CMK (cell line): ENCODE results near the gene ARHGAP31.
A peak's percentile ranks its signal among the peaks of the same experiment; 100 is the strongest.

Source experiments
- DNase-seq: peaks from one replicate; pipeline ENCODE4 v3.0.0-alpha.2; 2010; ENCODE audit warnings: low read depth

ARHGAP31 gene

DNA sequence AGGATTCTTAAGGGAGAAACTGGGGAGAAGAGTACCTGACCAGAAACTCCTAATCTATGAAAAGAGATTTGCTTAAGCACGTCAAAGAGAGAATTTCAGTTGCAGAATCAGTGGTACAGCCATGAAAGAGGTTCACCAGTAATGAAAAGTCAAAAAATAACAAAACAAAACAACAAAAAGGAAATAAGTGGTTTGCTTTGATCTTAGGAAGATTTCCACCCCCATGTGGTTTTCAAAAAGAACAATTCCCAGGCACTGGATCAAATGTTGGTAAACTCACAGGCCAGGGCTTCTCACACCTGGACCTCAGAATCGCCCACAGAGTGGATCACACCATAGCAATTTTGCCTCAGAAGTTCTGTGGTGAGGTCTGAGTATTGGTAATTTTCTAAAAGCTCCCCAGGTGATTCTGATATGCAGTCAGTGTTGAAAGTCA, 101.8 kb downstream of the ARHGAP31 start:
- no peak for DNase-seq

DNA sequence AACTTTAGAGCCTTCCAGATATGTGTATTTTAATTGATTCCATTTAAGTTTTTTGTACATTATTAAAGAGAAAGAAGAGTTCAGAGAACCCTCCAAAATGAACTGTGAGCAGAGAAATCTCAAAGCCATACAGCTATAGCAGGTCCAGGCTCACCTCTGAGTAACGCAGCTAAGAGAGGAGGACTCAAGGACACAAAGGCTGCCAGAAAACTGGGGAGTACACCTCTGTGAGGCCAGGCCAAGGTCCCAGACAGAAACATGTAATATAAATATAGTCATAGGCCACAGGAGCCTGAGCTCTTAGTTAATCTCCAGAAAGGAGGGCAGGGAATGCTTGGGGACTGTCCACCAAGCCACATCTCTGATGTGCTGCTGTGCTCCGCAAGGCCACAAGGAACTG, 102.7 kb downstream of the ARHGAP31 start:
- no peak for DNase-seq

GRCh38 chr3:119400466-119400865, 106.3 kb downstream of the ARHGAP31 start:
- no peak for DNase-seq

DNA sequence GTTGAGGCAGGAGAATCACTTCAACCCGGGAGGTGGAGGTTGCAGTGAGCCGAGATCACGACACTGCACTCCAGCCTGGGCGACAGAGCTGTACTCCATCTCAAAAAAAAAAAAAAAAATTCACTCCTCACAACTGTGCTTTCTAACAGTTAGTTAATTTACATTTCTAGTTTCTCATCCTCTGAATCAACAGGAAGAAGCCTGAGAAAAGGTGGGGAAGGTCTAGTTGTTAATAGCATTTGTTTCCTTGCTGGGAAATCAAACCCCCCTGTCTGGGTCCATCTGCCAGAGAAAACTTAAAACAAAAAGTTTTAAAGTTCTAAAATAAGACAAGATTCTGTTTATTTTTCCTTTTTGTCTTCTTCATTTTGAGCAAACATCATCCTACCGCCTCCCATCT, 106.9 kb downstream of the ARHGAP31 start:
- DNase-seq: no peak

GRCh38 chr3:119401503-119402440, 107.6 kb downstream of the ARHGAP31 start:
- no peak for DNase-seq

DNA sequence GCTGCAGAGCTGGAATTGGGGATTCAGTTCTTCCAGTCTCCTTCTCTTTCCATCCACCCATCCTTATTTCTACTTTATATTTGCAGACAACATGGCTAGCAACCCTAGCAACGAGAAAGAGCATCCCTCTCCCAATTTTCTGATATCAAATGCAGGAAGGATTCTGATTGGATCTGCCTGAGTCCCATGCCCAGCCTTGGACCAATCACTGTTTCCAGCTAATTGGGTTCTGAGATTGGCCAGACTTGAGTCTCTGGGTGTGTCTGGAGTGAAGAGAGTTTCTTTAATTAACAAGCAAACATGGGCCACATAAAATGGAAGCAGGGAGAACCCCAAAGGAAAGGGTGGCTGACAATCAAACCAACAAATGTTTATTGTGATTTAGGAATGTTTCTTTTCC, 108.6 kb downstream of the ARHGAP31 start:
- DNase-seq: no peak

DNA sequence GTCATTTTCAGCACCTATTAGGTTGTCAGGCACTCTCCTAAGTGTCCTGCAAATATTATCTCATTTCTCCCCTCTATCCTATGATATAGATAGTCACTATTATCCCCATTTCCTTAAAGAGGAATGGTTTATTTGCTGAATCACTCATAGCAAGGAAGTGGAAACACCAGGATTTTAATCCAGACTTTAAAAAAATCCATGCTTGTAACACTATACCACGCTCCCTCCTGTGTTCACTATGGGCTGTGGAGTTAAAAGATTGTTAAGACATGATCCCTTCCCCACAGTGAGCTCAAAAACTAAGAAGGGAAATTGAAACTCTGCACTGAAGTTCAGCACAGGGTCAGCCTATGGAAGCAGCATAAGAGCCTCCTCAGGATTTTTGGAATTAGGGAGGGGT, 109.0 kb downstream of the ARHGAP31 start:
- no peak for DNase-seq

GRCh38 chr3:119405315-119405714, 111.1 kb downstream of the ARHGAP31 start:
- DNase-seq: no peak

GRCh38 chr3:119408243-119408950, 114.2 kb downstream of the ARHGAP31 start:
- DNase-seq: no peak

DNA sequence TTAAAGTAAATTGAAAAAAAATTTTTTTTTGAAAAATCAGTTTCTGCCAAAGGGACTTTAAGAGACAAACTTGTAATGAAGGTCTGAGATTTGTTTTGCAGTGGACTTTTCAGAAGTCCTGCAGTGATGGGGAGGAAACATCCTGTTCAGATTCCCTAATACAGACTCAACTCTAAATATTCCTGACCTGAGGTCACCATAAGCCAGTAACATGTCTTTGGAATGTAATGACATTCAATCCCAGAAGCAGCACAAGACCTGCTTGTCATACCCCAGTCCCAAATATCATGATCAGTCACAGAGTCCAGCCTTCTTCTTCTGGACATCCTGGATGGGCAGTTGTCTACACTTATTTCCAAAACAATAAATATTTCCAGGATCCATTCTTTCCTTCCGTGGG, 115.7 kb downstream of the ARHGAP31 start:
- DNase-seq: no peak

DNA sequence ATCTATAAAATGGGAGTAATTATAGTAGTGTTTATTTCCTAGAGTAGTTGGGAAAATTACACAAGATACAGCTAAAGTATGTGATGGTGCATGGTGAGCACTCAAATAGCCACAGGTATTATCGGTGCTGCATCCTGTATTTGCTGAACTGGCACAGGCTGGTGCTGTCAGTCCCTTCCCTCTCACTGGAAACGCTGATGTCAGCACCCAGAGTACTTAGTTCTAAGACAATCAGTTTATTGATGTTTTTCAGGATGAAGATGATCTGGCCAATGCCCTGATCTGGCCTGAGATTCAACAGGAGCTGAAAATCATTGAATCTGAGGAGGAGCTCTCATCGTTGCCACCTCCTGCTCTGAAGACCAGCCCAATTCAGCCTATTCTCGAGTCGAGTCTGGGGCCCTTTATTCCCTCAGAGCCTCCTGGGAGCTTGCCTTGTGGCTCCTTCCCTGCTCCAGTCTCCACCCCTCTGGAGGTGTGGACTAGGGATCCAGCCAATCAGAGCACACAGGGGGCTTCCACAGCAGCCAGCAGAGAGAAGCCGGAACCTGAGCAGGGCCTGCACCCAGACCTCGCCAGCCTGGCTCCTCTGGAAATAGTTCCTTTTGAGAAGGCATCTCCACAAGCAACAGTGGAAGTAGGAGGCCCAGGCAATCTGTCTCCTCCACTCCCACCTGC, 119.6 kb downstream of the ARHGAP31 start:
- DNase-seq: no peak

GRCh38 chr3:119416873-119417272, 122.7 kb downstream of the ARHGAP31 start:
- DNase-seq: no peak

- no peak for DNase-seq
These were observed 123.8 kb downstream of the ARHGAP31 start for GRCh38 chr3:119417771-119418512.

GRCh38 chr3:119418641-119419040, 124.5 kb downstream of the ARHGAP31 start:
- DNase-seq: no peak

DNA sequence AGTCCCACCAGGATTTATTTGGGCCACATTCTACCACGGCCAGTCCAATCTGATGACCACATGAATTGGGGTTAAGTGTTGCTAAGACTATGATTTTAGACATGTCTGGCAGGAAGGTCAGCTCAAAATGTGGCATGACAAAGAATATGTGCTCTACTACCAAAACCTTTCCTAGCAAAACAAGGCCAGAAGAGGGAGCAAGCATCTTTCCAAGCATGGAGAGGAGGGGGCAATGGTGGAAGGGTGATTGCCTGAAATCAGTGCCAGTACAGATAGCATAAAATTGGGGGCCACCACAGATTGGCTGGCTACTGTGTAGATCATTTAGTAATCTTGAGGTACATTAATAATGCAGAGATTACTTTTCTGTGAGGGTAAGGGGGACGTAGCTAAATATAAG, 126.0 kb downstream of the ARHGAP31 start:
- no peak for DNase-seq

GRCh38 chr3:119427669-119428068, 133.5 kb downstream of the ARHGAP31 start:
- DNase-seq: no peak

GRCh38 chr3:119428538-119428937, 134.4 kb downstream of the ARHGAP31 start:
- DNase-seq: peak; percentile 7

- DNase-seq: no peak
These were observed 139.6 kb downstream of the ARHGAP31 start for GRCh38 chr3:119433613-119434325.

GRCh38 chr3:119434703-119435102, 140.5 kb downstream of the ARHGAP31 start:
- DNase-seq: no peak

- no peak for DNase-seq
These were observed 142.8 kb downstream of the ARHGAP31 start for GRCh38 chr3:119436977-119437376.

DNA sequence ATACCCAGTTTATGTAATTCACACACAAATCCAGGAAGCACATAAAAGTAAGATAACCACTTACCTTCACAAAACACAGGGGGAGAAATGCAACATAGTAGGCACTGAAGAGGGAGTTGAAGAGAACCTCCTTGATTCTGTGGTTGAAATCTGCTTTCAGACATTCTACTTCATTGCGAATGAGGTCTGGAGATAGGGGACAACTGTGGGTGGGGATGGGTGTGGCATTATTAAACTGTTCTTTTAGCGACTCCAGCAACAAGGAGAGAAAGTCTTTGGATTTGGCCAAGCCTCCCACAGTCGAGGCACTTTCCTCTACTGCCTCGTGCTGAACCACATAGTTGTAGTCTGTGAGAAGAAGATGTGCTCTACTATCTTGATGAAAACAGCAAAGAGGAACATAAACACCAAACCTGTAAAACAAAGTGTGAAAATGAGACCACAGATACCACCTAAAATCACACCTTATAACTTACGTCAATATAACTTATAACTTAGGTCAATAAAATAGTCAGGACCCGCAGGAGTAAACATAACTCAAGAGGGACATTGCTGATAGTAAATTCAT, 143.6 kb downstream of the ARHGAP31 start:
- no peak for DNase-seq
